ENCODE measurements around the gene ZNF669.
A peak's percentile ranks its signal among the peaks of the same experiment; 100 is the strongest.

Gene ZNF669

GRCh38 chr1:247111700-247112478 lies 7.7 kb upstream of the ZNF669 start:
- DNase-seq (ENCODE audit: insufficient read length, low spot score) = no peak
- no peak for FAIRE-seq

- DNase-seq (ENCODE audit: insufficient read length, low spot score) = no peak
- no peak for FAIRE-seq
Observed at GRCh38 chr1:247111259-247111699, 7.1 kb upstream of the ZNF669 start.

- DNase-seq (ENCODE audit: insufficient read length, low spot score) (no peak), FAIRE-seq (no peak)
Observed at GRCh38 chr1:247110627-247111258, 6.6 kb upstream of the ZNF669 start.

GRCh38 chr1:247107694-247108093 lies 3.5 kb upstream of the ZNF669 start:
- FAIRE-seq (no peak), DNase-seq (ENCODE audit: insufficient read length, low spot score) (no peak)

- FAIRE-seq = no peak
- DNase-seq (ENCODE audit: insufficient read length, low spot score) = no peak
Observed at GRCh38 chr1:247105966-247106365, 1.8 kb upstream of the ZNF669 start.

GRCh38 chr1:247104965-247105364 lies 809 bp upstream of the ZNF669 start:
- FAIRE-seq (no peak), DNase-seq (ENCODE audit: insufficient read length, low spot score) (no peak)

GRCh38 chr1:247102381-247102780 lies 1.8 kb downstream of the ZNF669 start:
- FAIRE-seq (no peak), DNase-seq (ENCODE audit: insufficient read length, low spot score) (no peak)

- no peak for FAIRE-seq
- no peak for DNase-seq (ENCODE audit: insufficient read length, low spot score)
Observed at GRCh38 chr1:247100676-247101279, 3.4 kb downstream of the ZNF669 start.

GRCh38 chr1:247096958-247097357 lies 7.2 kb downstream of the ZNF669 start:
- DNase-seq (ENCODE audit: insufficient read length, low spot score) = no peak
- no peak for FAIRE-seq

GRCh38 chr1:247096544-247096943 lies 7.6 kb downstream of the ZNF669 start:
- FAIRE-seq = no peak

GRCh38 chr1:247096112-247096511 lies 8.0 kb downstream of the ZNF669 start:
- FAIRE-seq (no peak), DNase-seq (ENCODE audit: insufficient read length, low spot score) (no peak)

More at GRCh38 chr1:247096544-247096943, 7.6 kb downstream of the ZNF669 start:
- DNase-seq (ENCODE audit: insufficient read length, low spot score) = no peak

GRCh38 chr1:247090455-247090854 lies 13.7 kb downstream of the ZNF669 start:
- no peak for FAIRE-seq
- DNase-seq (ENCODE audit: insufficient read length, low spot score) = no peak

- no peak for FAIRE-seq
- DNase-seq (ENCODE audit: insufficient read length, low spot score) = no peak
Observed at GRCh38 chr1:247089616-247090375, 14.4 kb downstream of the ZNF669 start.

- FAIRE-seq = no peak
- DNase-seq (ENCODE audit: insufficient read length, low spot score) = no peak
Observed at GRCh38 chr1:247088967-247089366, 15.2 kb downstream of the ZNF669 start.

GRCh38 chr1:247087256-247087655 lies 16.9 kb downstream of the ZNF669 start:
- no peak for DNase-seq (ENCODE audit: insufficient read length, low spot score)

GRCh38 chr1:247085310-247085709 lies 18.8 kb downstream of the ZNF669 start:
- FAIRE-seq = no peak
- no peak for DNase-seq (ENCODE audit: insufficient read length, low spot score)

More at GRCh38 chr1:247087256-247087655, 16.9 kb downstream of the ZNF669 start:
- no peak for FAIRE-seq

- DNase-seq (ENCODE audit: insufficient read length, low spot score) = no peak
- no peak for FAIRE-seq
Observed at GRCh38 chr1:247084771-247085170, 19.4 kb downstream of the ZNF669 start.

- FAIRE-seq (no peak), DNase-seq (ENCODE audit: insufficient read length, low spot score) (no peak)
Observed at GRCh38 chr1:247079141-247079874, 24.8 kb downstream of the ZNF669 start.

- DNase-seq (ENCODE audit: insufficient read length, low spot score) (peak; percentile 87), FAIRE-seq (peak; percentile 73)
Observed at GRCh38 chr1:247078258-247079140, 25.7 kb downstream of the ZNF669 start, which contains the start of gene ZNF670. Gene ZNF670 (minus strand): TSS chr1:247078811. CDS start chr1:247078596, 215 bp downstream.

Data from GM19239 (cell line).